ENCODE results near the gene PLPP6. TPM values are rescaled to one million over a fixed set of nuclear protein-coding genes. Genes with fewer than 3 reads are reported as not detected.
A peak's percentile ranks its signal among the peaks of the same experiment; 100 is the strongest.

The PLPP6 gene
- total RNA-seq, 1 donor from 2014 or later, result 7.3 TPM

DNA sequence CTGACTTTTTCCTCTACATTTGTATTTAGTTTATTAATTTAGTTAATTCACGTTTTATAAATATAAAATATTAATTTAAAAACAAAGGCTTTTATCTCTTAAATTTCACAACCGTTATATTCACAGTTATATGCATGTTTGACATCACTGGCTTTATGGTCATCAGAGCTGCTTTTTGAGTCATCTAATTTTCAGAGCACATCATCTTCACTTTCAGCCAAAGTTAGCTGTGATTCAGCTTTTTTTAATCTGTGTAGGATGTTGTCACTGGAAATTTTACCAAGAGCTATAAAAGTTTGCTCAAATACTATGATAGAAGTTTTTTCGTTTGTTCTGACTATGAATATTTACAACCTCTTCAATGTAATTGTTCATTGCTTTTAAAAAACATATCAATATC, 29.7 kb downstream of the PLPP6 start:
- TF ChIP-seq EZH2 (IDR thresholded peaks at IDR 0.05; ENCODE audit: insufficient read depth, low read length), result no peak
- H3K9me3 Mint-ChIP-seq (ENCODE audit: unreplicated experiment), result no peaks in the 10 kb centered on the region
- Histone ChIP-seq H3K4me1 (ENCODE audit: insufficient read depth, low read length) (no peaks in the 10 kb centered on the region), H3K36me3 (ENCODE audit: insufficient read depth, low read length) (peaks cover 6% of the 10 kb centered on the region), H3K79me2 (ENCODE audit: insufficient read depth, low read length) (peaks cover 43% of the 10 kb centered on the region), H3K27me3 (ENCODE audit: insufficient read depth, low read length) (no peaks in the 10 kb centered on the region), H3K27ac (ENCODE audit: low read depth, low read length) (no peak overlapping the region), H3K4me2 (ENCODE audit: low read length) (no peak overlapping the region), H4K20me1 (ENCODE audit: insufficient read depth, low read length) (peaks cover 25% of the 10 kb centered on the region), H3K9ac (ENCODE audit: low read length) (no peak overlapping the region), H3K9me3 (ENCODE audit: insufficient read depth, low read depth, low read length) (no peaks in the 10 kb centered on the region), H2AFZ (ENCODE audit: low read depth, low read length) (no peak overlapping the region), H3K4me3 (ENCODE audit: insufficient read depth, low read depth, low read length) (no peak overlapping the region)
- H3K4me3 Mint-ChIP-seq (ENCODE audit: unreplicated experiment), result no peak overlapping the region
- H3K4me1 Mint-ChIP-seq (ENCODE audit: low read depth, unreplicated experiment), result peaks cover 5% of the 10 kb centered on the region
- peak; percentile 38 for DNase-seq (ENCODE audit: low read depth)
- H3K36me3 Mint-ChIP-seq (ENCODE audit: low read depth, unreplicated experiment), result no peaks in the 10 kb centered on the region
- H3K27me3 Mint-ChIP-seq (ENCODE audit: low read depth, unreplicated experiment), result no peaks in the 10 kb centered on the region
- no peak for FAIRE-seq
- H3K27ac Mint-ChIP-seq (ENCODE audit: unreplicated experiment), result no peak overlapping the region

DNA sequence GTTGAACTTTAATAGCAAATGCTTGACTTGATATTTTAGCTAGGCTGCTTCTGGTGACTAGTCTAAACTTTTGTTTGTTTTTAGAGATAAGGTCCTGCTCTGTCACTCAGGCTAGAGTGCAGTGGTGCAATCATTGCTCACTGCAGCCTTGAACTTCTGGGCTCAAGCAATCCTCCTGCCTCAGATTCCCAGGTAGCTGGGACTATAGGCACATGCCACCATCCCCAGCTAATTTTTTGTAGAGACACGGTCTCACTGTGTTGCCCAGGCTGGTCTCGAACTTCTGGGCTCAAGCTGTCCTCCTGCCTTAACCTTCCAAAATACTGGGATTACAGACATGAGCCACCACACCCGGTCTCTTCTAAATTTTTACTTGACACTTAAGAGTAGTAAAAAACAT, 38.0 kb downstream of the PLPP6 start:
- no peak for FAIRE-seq
- no peak overlapping the region for H3K9ac ChIP-seq (ENCODE audit: low read length)
- peaks cover 10% of the 10 kb centered on the region for H4K20me1 ChIP-seq (ENCODE audit: insufficient read depth, low read length)
- H2AFZ ChIP-seq (ENCODE audit: low read depth, low read length), result no peak overlapping the region
- H3K27me3 ChIP-seq (ENCODE audit: insufficient read depth, low read length), result no peaks in the 10 kb centered on the region
- H3K27ac ChIP-seq (ENCODE audit: low read depth, low read length), result no peak overlapping the region
- TF ChIP-seq, protein P1, sequence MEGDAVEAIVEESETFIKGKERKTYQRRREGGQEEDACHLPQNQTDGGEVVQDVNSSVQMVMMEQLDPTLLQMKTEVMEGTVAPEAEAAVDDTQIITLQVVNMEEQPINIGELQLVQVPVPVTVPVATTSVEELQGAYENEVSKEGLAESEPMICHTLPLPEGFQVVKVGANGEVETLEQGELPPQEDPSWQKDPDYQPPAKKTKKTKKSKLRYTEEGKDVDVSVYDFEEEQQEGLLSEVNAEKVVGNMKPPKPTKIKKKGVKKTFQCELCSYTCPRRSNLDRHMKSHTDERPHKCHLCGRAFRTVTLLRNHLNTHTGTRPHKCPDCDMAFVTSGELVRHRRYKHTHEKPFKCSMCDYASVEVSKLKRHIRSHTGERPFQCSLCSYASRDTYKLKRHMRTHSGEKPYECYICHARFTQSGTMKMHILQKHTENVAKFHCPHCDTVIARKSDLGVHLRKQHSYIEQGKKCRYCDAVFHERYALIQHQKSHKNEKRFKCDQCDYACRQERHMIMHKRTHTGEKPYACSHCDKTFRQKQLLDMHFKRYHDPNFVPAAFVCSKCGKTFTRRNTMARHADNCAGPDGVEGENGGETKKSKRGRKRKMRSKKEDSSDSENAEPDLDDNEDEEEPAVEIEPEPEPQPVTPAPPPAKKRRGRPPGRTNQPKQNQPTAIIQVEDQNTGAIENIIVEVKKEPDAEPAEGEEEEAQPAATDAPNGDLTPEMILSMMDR (IDR thresholded peaks at IDR 0.05; ENCODE audit: insufficient read depth, low read depth, low read length), result no peak
- no peak for TF ChIP-seq EZH2 (IDR thresholded peaks at IDR 0.05; ENCODE audit: insufficient read depth, low read length)
- no peaks in the 10 kb centered on the region for H3K9me3 ChIP-seq (ENCODE audit: insufficient read depth, low read depth, low read length)
- H3K4me1 Mint-ChIP-seq (ENCODE audit: low read depth, unreplicated experiment), result no peaks in the 10 kb centered on the region
- DNase-seq (ENCODE audit: low read depth), result no peak
- no peaks in the 10 kb centered on the region for H3K4me1 ChIP-seq (ENCODE audit: insufficient read depth, low read length)
- peaks cover 5% of the 10 kb centered on the region for H3K79me2 ChIP-seq (ENCODE audit: insufficient read depth, low read length)
- H3K4me2 ChIP-seq (ENCODE audit: low read length), result no peak overlapping the region
- no peak overlapping the region for H3K4me3 Mint-ChIP-seq (ENCODE audit: unreplicated experiment)
- no peak overlapping the region for H3K27ac Mint-ChIP-seq (ENCODE audit: unreplicated experiment)
- no peak overlapping the region for H3K4me3 ChIP-seq (ENCODE audit: insufficient read depth, low read depth, low read length)
- H3K27me3 Mint-ChIP-seq (ENCODE audit: low read depth, unreplicated experiment), result no peaks in the 10 kb centered on the region
- peaks cover 3% of the 10 kb centered on the region for H3K36me3 Mint-ChIP-seq (ENCODE audit: low read depth, unreplicated experiment)
- H3K9me3 Mint-ChIP-seq (ENCODE audit: unreplicated experiment), result no peaks in the 10 kb centered on the region
- H3K36me3 ChIP-seq (ENCODE audit: insufficient read depth, low read length), result peaks cover 25% of the 10 kb centered on the region

DNA sequence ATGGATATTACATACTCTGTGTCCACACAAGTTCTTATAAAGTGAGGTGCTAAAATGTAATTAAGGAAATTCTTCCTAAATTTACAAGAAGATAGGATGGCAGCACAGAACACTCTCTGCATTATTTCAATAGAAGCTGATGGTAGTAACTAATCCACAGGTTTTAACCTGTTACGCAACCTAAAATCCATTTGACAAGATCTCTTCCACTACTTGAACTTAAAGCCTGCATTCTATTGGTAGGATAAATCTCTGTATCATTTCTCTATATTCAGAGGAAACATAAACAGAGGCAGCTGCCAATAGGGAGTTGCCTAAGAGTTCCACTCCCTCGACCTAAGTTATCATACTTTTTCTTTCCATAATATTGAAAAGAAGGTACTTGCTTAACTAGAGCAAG, 38.8 kb downstream of the PLPP6 start:
- TF ChIP-seq EZH2 (IDR thresholded peaks at IDR 0.05; ENCODE audit: insufficient read depth, low read length), result no peak
- TF ChIP-seq, protein P1 (IDR thresholded peaks at IDR 0.05; ENCODE audit: insufficient read depth, low read depth, low read length), result no peak
- H3K4me1 Mint-ChIP-seq (ENCODE audit: low read depth, unreplicated experiment), result no peaks in the 10 kb centered on the region
- H3K27me3 Mint-ChIP-seq (ENCODE audit: low read depth, unreplicated experiment), result no peaks in the 10 kb centered on the region
- H3K9ac ChIP-seq (ENCODE audit: low read length), result no peak overlapping the region
- H3K4me3 Mint-ChIP-seq (ENCODE audit: unreplicated experiment), result no peak overlapping the region
- H2AFZ ChIP-seq (ENCODE audit: low read depth, low read length), result no peak overlapping the region
- H3K27ac ChIP-seq (ENCODE audit: low read depth, low read length), result no peak overlapping the region
- no peaks in the 10 kb centered on the region for H3K79me2 ChIP-seq (ENCODE audit: insufficient read depth, low read length)
- no peak overlapping the region for H3K27ac Mint-ChIP-seq (ENCODE audit: unreplicated experiment)
- no peak overlapping the region for H3K4me2 ChIP-seq (ENCODE audit: low read length)
- H3K36me3 ChIP-seq (ENCODE audit: insufficient read depth, low read length), result peaks cover 26% of the 10 kb centered on the region
- no peaks in the 10 kb centered on the region for H3K9me3 ChIP-seq (ENCODE audit: insufficient read depth, low read depth, low read length)
- no peak overlapping the region for H3K4me3 ChIP-seq (ENCODE audit: insufficient read depth, low read depth, low read length)
- FAIRE-seq (no peak), DNase-seq (ENCODE audit: low read depth) (no peak)
- H3K36me3 Mint-ChIP-seq (ENCODE audit: low read depth, unreplicated experiment), result peaks cover 4% of the 10 kb centered on the region
- no peaks in the 10 kb centered on the region for H3K27me3 ChIP-seq (ENCODE audit: insufficient read depth, low read length)
- H4K20me1 ChIP-seq (ENCODE audit: insufficient read depth, low read length), result peaks cover 4% of the 10 kb centered on the region
- no peaks in the 10 kb centered on the region for H3K9me3 Mint-ChIP-seq (ENCODE audit: unreplicated experiment)
- no peaks in the 10 kb centered on the region for H3K4me1 ChIP-seq (ENCODE audit: insufficient read depth, low read length)
